GM18867 (cell line): ENCODE results near the gene MTMR1.

ENCODE experiments used
- ATAC-seq: cut with Tn5 transposase; IDR thresholded peaks from one replicate; pipeline ENCODE4 v1.9.1; 2021; ENCODE audit warnings: mild to moderate bottlenecking, moderate library complexity; ENCODE audit not compliant: unreplicated experiment

MTMR1 gene

DNA sequence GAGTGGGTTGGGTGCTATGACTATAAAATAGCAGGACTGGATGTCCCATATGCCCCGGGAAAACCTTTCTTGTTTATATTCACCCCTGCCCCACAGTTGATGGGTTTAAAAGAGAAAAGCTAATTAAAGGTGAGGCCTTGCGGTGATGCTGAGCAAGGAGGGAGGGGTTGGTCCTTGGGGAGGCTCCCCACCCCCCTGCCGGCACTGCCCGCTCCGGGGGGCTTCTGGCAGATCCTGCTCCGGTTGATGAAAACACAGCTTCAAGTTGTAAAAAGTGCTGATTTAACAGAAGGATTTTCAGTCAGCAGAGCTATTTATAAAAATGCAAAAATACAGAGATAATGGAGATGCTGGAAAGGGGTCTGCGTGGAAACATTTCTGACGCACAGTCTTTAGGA is 68.6 kb downstream of the MTMR1 start:
- no peak for ATAC-seq

GRCh38 chrX:150762258-150763165 is 69.3 kb downstream of the MTMR1 start:
- no peak for ATAC-seq

DNA sequence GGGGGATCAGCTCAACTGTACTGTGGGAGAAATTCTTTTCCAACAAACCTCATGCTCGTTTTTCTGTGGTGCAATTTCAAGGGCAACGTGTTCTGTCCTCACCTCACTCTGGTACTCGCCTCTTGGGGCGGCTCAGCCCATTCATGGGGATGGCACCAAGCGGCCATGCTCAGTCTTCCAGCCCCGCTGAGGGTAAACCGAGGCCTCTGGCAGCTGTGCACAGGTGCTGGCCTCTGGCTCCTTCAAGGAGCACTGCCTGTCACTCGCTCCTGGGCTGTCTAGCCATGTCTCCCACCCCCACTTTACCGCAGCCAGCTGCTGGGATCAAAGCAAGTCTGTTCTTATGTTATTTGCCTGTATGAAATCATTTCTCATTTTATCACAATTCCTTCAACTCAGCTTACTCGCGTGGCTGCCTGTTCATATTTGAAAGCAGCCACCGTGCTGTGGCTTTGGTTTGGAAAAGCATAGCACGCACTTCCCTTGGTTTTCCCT is 70.2 kb downstream of the MTMR1 start:
- no peak for ATAC-seq

DNA sequence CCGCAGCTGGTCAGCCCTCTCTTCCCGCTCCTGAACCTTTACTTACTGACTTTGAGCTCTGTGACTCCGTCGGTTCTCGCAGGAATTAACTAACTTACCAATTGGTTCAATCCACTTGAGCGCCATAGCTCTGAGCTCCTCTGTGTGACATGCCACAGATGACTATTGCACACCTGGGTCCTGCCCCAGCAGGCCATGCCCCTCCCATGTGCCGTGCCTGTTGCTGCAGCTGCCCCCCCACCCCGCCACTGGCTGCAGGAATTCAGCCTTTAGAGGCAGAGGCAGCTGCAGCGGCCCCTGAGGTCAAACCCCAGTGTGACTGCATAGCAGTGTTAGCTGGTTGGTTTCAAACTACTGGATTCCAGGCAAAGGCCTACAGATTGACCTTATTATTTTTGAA is 70.6 kb downstream of the MTMR1 start:
- ATAC-seq = no peak

- ATAC-seq = no peak
Observed at GRCh38 chrX:150765237-150765636, 72.0 kb downstream of the MTMR1 start.

- ATAC-seq = no peak
Observed at GRCh38 chrX:150765782-150766350, 72.7 kb downstream of the MTMR1 start.

GRCh38 chrX:150766351-150767044 is 73.3 kb downstream of the MTMR1 start:
- ATAC-seq = no peak

DNA sequence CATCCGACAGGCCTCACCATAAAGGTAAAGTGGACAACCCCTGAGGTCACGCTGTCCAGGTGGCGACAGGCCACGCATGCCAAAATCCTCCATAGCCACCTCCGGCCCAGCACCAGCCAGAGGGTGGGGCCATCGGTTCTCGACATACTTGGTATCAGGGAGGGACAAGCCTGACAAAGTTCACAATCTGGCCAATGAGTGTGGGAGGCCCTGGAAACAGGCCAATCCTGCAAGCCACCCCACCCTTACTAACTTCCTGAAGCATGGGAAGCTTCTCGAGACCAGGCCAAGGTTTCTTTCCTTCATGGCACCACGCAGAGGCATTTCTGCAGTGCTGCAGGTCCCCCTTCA is 73.8 kb downstream of the MTMR1 start:
- no peak for ATAC-seq

DNA sequence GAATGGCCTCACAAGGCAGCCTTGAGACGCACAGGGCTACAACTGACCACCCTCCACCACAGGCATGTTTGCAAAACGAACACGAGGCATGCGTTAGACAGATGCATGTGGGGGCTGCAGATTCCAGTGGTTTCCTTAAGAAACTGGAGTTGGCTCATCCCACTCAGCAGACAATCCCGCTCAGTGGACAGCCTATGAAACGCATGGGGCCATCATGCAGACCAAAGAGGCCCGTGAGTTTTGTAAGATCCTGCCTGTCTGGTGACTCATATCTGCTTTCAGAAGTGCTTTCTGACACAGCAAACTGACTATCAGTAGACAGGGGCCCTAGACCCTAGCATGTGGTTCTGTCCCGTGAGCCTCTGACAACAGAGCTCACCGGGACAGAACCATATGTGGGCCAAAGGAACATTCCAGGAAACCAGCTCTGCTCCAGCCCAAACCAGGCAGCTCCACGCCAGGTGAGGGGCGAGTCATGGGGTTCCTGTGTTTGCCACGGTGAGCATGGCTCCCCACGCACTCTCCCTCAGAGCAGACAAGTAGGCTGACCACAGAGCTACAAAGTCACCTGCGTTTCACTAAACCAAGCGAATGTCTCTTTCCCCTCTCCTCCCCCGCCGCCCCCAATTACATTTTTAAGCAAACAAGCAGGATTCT is 74.4 kb downstream of the MTMR1 start:
- no peak for ATAC-seq

- no peak for ATAC-seq
Observed at GRCh38 chrX:150768132-150768485, 74.9 kb downstream of the MTMR1 start.

DNA sequence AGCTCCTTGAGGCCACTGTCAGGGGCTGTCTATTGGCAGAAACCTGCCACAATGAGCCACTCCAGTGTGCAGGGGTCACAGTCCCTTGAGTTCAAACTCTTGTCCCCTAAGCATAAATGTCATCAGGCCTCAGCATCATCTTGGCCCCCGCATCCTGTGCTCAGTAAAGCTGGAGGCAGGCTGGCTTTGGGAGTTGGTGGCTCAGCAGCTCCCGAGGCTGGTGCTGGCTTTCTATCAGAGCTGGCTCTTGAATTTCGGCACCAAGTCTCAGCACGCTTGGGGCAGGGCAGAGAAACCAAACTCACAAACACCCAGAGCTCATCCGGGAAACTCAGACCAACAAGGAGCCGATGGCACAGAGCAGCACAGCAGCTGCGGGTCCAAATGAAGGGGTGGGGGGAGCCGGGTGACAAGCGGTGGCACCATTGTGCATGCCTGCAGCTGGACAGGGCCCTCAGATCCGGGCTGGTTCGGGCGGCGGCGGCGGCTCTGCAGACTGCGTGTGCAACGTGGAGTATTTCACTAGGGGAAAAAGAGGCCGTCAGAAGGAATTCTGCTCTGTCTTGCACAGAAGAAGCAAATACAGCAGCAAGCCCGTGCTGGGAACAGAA is 75.5 kb downstream of the MTMR1 start:
- no peak for ATAC-seq

GRCh38 chrX:150769408-150769807 is 76.2 kb downstream of the MTMR1 start:
- no peak for ATAC-seq

DNA sequence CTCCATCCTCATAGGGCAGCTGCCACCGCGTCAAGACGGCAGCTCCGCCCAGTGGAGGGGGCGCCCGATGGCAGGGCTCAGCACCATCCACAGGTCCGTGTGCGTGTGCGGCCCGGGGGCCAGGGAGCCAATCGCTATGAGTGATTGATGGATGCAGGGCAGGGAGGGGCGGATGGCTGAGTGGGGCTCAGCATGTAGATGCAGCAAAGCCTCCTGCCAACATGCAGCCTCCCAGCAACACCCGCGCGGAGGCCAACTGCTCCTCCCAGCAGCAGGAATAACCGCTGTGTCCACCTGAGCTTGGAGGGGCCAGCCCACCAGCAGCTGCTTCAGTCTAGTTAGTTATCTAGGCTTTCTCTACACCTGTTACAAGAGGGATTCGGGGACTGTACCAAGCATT is 77.4 kb downstream of the MTMR1 start:
- ATAC-seq = no peak

GRCh38 chrX:150771116-150771515 is 77.9 kb downstream of the MTMR1 start:
- no peak for ATAC-seq

- peak; percentile 85 for ATAC-seq
Observed at GRCh38 chrX:150772150-150772970, 79.2 kb downstream of the MTMR1 start.

- ATAC-seq = no peak
Observed at GRCh38 chrX:150773117-150773516, 79.9 kb downstream of the MTMR1 start.

- no peak for ATAC-seq
Observed at GRCh38 chrX:150773634-150774033, 80.4 kb downstream of the MTMR1 start.

DNA sequence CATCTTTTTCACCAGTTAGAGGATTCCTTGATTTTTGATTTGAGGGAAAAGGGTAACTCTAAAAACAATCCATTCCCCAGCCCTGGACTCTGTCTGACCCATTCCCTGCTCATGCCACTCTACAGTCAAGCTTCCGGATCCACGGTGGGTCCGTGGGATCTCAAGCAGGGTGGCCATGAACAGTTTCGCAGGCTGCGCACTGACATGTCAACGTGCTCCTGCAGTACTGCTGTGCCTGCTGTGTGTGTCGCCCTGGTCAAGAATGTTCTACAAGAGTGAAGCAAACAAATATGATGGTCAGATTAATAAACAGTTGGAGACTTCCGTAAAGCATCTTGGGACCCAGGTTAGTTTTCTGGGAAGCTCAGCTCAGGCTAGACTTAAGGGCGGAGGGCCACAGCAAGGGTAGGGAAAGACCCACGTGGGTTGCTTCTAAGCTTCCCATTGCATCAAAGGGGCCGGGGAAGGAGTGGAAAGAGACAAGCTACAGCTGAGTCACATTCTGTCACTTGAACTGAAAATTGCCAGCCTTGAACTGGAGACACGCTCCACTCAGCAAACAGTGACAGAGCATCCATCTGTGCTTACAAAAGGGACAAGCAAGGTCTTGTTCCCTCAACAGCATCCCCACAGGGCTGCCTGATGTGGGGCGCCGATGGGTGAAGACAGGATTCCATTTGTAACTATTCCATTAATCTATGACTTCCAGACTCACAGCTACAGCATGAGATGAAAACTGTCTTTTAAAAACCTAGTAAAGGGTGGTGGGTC is 81.8 kb downstream of the MTMR1 start:
- ATAC-seq = no peak

DNA sequence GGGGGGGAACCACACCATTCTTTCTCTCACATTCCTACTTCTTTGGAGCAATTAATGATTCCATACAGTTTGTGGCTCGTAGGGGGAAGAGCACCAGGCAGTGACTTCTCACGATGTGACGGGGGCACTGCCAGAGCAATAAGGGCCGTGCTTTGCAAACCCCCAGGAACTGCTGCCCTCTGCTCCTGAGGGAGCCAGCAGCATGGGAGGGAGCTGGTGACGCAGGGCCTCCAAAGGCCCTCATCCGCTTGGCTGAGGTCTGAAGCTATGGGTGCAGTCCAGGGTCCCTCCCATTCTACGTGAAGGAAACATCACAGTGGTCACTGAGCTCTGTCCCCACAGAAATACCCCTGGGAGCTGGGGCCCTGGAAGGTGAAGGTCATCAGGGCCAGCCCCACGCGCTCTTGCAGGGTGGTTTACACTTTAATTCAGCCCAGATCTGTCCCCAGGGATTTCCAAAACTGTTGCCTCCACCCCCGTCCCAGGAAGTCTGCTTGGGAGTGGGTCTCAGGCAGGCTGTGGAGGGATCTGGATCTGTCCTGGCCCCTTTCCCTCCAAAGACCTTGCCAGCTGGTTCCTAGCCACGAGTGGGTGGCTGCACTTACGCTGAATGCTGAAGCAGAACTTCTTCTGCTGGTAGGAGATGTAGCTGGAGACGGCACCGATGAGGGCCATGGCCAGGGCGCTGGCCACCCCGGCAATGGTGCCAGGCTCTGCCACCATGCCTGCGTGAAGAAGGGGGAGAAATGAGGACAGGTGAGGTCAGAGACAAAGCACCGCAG is 82.6 kb downstream of the MTMR1 start:
- no peak for ATAC-seq
